Limb (tissue), 2 donors: ENCODE measurements around the gene KRTAP6-2.

Experiments
- DNase-seq, 2 donors: peaks; one replicate each; pipeline ENCODE4 v3.0.0-alpha.2; 2016; ENCODE audit errors: extremely low spot score in 2 of 2

The KRTAP6-2 gene

GRCh38 chr21:30598802-30599201 is at the start of gene KRTAP6-2:
TSS of gene KRTAP6-2 (minus strand) at chr21:30598902. CDS start at chr21:30598874, 28 bp downstream.
- no peak for DNase-seq

- no peak for DNase-seq
These were observed 48.3 kb upstream of the KRTAP6-2 start for GRCh38 chr21:30646904-30647414.

GRCh38 chr21:30642564-30642963 is 43.9 kb upstream of the KRTAP6-2 start, which contains the start of gene KRTAP20-3:
TSS of gene KRTAP20-3 (plus strand) at chr21:30642864.
- DNase-seq, result no peak

GRCh38 chr21:30638686-30639085 is 40.0 kb upstream of the KRTAP6-2 start:
- DNase-seq, result no peak

GRCh38 chr21:30634906-30635305 is 36.2 kb upstream of the KRTAP6-2 start, which contains the start of gene KRTAP20-2:
TSS of gene KRTAP20-2 (plus strand) at chr21:30635206. CDS start at chr21:30635264, 58 bp downstream.
- DNase-seq, result no peak

- DNase-seq, result no peak
These were observed 30.5 kb upstream of the KRTAP6-2 start for GRCh38 chr21:30629200-30629599.

- no peak for DNase-seq
These were observed 29.4 kb upstream of the KRTAP6-2 start for GRCh38 chr21:30628109-30628508.

- DNase-seq, result no peak
These were observed 26.9 kb upstream of the KRTAP6-2 start for GRCh38 chr21:30625449-30626165.

- no peak for DNase-seq
These were observed 24.7 kb upstream of the KRTAP6-2 start for GRCh38 chr21:30623362-30623761.

- no peak for DNase-seq
These were observed 21.8 kb upstream of the KRTAP6-2 start, which contains the start of gene KRTAP20-4 for GRCh38 chr21:30620522-30620921. TSS of gene KRTAP20-4 (plus strand) at chr21:30620627.

- DNase-seq, result no peak
These were observed 21.4 kb upstream of the KRTAP6-2 start for GRCh38 chr21:30620080-30620479.

GRCh38 chr21:30616125-30616524 is 17.4 kb upstream of the KRTAP6-2 start, which contains the start of gene KRTAP20-1:
TSS of gene KRTAP20-1 (plus strand) at chr21:30616425. CDS start at chr21:30616455, 30 bp downstream.
- DNase-seq, result no peak

- no peak for DNase-seq
These were observed 16.5 kb upstream of the KRTAP6-2 start for GRCh38 chr21:30615199-30615598.

GRCh38 chr21:30613836-30614235 is 15.1 kb upstream of the KRTAP6-2 start, which contains the start of gene KRTAP6-1:
TSS of gene KRTAP6-1 (minus strand) at chr21:30613930. CDS start at chr21:30613904, 26 bp downstream.
- no peak for DNase-seq

GRCh38 chr21:30612132-30612531 is 13.4 kb upstream of the KRTAP6-2 start:
- DNase-seq, result no peak

GRCh38 chr21:30605968-30606367 is 7.3 kb upstream of the KRTAP6-2 start:
- no peak for DNase-seq

- DNase-seq, result no peak
These were observed 2.1 kb upstream of the KRTAP6-2 start, which contains the start of gene KRTAP22-1 for GRCh38 chr21:30600787-30601186. TSS of gene KRTAP22-1 (plus strand) at chr21:30601087.

GRCh38 chr21:30592140-30592539 is 6.6 kb downstream of the KRTAP6-2 start, which contains the start of gene KRTAP6-3:
TSS of gene KRTAP6-3 (plus strand) at chr21:30592440. CDS start at chr21:30592446, 6 bp downstream.
- no peak for DNase-seq

GRCh38 chr21:30590297-30590696 is 8.4 kb downstream of the KRTAP6-2 start, which contains the start of gene KRTAP22-2:
TSS of gene KRTAP22-2 (minus strand) at chr21:30590397.
- DNase-seq, result no peak

- DNase-seq, result no peak
These were observed 15.8 kb downstream of the KRTAP6-2 start for GRCh38 chr21:30582870-30583269.

GRCh38 chr21:30580132-30580531 is 18.6 kb downstream of the KRTAP6-2 start:
- DNase-seq, result no peak

GRCh38 chr21:30579346-30579745 is 19.4 kb downstream of the KRTAP6-2 start:
- DNase-seq, result no peak
